Measurements from ENCODE around the gene HTR2B.

The HTR2B gene

GRCh38 chr2:231099918-231100317 lies 24.9 kb downstream of the HTR2B start:
- no peak for DNase-seq (ENCODE audit: low read depth)
- no peak overlapping the region for H3K4me3 ChIP-seq (ENCODE audit: low read length)
- no peak for TF ChIP-seq CTCF (conservative IDR thresholded peaks at IDR 0.05; ENCODE audit: low read depth, low read length)

- no peak for DNase-seq (ENCODE audit: low read depth)
- no peak overlapping the region for H3K4me3 ChIP-seq (ENCODE audit: low read length)
- no peak for TF ChIP-seq CTCF (conservative IDR thresholded peaks at IDR 0.05; ENCODE audit: low read depth, low read length)
Measured at GRCh38 chr2:231094736-231095346, 30.0 kb downstream of the HTR2B start.

GRCh38 chr2:231093933-231094332 lies 30.9 kb downstream of the HTR2B start:
- TF ChIP-seq CTCF (conservative IDR thresholded peaks at IDR 0.05; ENCODE audit: low read depth, low read length), result no peak
- DNase-seq (ENCODE audit: low read depth), result no peak
- no peak overlapping the region for H3K4me3 ChIP-seq (ENCODE audit: low read length)

- H3K4me3 ChIP-seq (ENCODE audit: low read length), result no peak overlapping the region
- TF ChIP-seq CTCF (conservative IDR thresholded peaks at IDR 0.05; ENCODE audit: low read depth, low read length), result no peak
- DNase-seq (ENCODE audit: low read depth), result no peak
Measured at GRCh38 chr2:231088754-231089153, 36.1 kb downstream of the HTR2B start.

GRCh38 chr2:231084565-231084964 lies 40.3 kb downstream of the HTR2B start:
- TF ChIP-seq CTCF (conservative IDR thresholded peaks at IDR 0.05; ENCODE audit: low read depth, low read length), result no peak
- no peak for DNase-seq (ENCODE audit: low read depth)
- no peak overlapping the region for H3K4me3 ChIP-seq (ENCODE audit: low read length)

GRCh38 chr2:231069379-231070054 lies 55.3 kb downstream of the HTR2B start:
- no peak overlapping the region for H3K4me3 ChIP-seq (ENCODE audit: low read length)
- DNase-seq (ENCODE audit: low read depth), result no peak
- TF ChIP-seq CTCF (conservative IDR thresholded peaks at IDR 0.05; ENCODE audit: low read depth, low read length), result no peak
